MM.1S (cell line): ENCODE measurements around the gene CUBN.

ENCODE experiments used
- DNase-seq: peaks from one replicate; pipeline ENCODE4 v3.0.0-alpha.2; 2015
- H2AFZ ChIP-seq: fragments of 300-600 bp; sonication (generic); 2 replicates; pipeline ENCODE4 v1.6.0; 2016; ENCODE audit warnings: antibody characterized with exemption, low read length
- H3F3A ChIP-seq: fragments of 300-600 bp; sonication (generic); 2 replicates; pipeline ENCODE4 v1.6.1; 2016; ENCODE audit warnings: mild to moderate bottlenecking, antibody characterized with exemption, low read length, moderate library complexity, mixed read lengths; ENCODE audit not compliant: insufficient read depth
- H3K27ac ChIP-seq: fragments of 300-600 bp; sonication (generic); 2 replicates; pipeline ENCODE4 v1.5.1; 2016; ENCODE audit warnings: mild to moderate bottlenecking, low read length
- H3K27me3 ChIP-seq: fragments of 300-600 bp; sonication (generic); replicated peaks from 2 replicates; pipeline ENCODE4 v1.6.0; 2016; ENCODE audit warnings: low read length; ENCODE audit not compliant: insufficient read depth
- H3K36me3 ChIP-seq: fragments of 300-600 bp; sonication (generic); replicated peaks from 2 replicates; pipeline ENCODE4 v1.6.1; 2016; ENCODE audit warnings: mild to moderate bottlenecking, low read length, mixed read lengths; ENCODE audit not compliant: insufficient read depth
- H3K4me1 ChIP-seq: fragments of 300-600 bp; sonication (generic); 2 replicates; pipeline ENCODE4 v1.6.1; 2016; ENCODE audit warnings: low read length, mixed read lengths
- H3K4me2 ChIP-seq: fragments of 300-600 bp; sonication (generic); 2 replicates; pipeline ENCODE4 v1.6.0; 2016; ENCODE audit warnings: low read depth, low read length
- H3K4me3 ChIP-seq: fragments of 300-600 bp; sonication (generic); 2 replicates; pipeline ENCODE4 v1.5.1; 2016; ENCODE audit warnings: low read length, mixed read lengths
- H3K79me2 ChIP-seq: fragments of 300-600 bp; sonication (generic); 2 replicates; pipeline ENCODE4 v1.6.1; 2016; ENCODE audit warnings: mixed run types, low read length, mixed read lengths
- H3K9ac ChIP-seq: fragments of 300-600 bp; sonication (generic); 2 replicates; pipeline ENCODE4 v1.6.1; 2016; ENCODE audit warnings: low read length, mixed read lengths
- H3K9me2 ChIP-seq: fragments of 300-600 bp; sonication (generic); replicated peaks from 2 replicates; pipeline ENCODE4 v1.6.1; 2016; ENCODE audit warnings: mild to moderate bottlenecking, low read length, mixed read lengths; ENCODE audit not compliant: insufficient read depth
- H3K9me3 ChIP-seq: fragments of 300-600 bp; sonication (generic); replicated peaks from 2 replicates; pipeline ENCODE4 v1.6.1; 2016; ENCODE audit warnings: mild to moderate bottlenecking, low read length, mixed read lengths; ENCODE audit not compliant: insufficient read depth
- H4K20me1 ChIP-seq: fragments of 300-600 bp; sonication (generic); 2 replicates; pipeline ENCODE4 v1.6.1; 2016; ENCODE audit warnings: mild to moderate bottlenecking, low read length, moderate library complexity, mixed read lengths; ENCODE audit not compliant: insufficient read depth
- EZH2 ChIP-seq: fragments of 300-600 bp; sonication (generic); optimal IDR thresholded peaks from 2 replicates; pipeline ENCODE3; 2017; ENCODE audit warnings: low read depth, mild to moderate bottlenecking, antibody characterized with exemption, low read length, mixed read lengths
- EZH2phosphoT487 ChIP-seq: fragments of 300-600 bp; sonication (generic); IDR thresholded peaks from 2 replicates; pipeline ENCODE4 v1.6.1; 2018; ENCODE audit warnings: antibody characterized with exemption, low read length
- TF ChIP-seq, protein P1 (sequence below): fragments of 300-600 bp; sonication (generic); IDR thresholded peaks from 2 replicates; pipeline ENCODE4 v1.5.1; 2016; ENCODE audit warnings: antibody characterized with exemption, low read length, mixed read lengths

CUBN gene

DNA sequence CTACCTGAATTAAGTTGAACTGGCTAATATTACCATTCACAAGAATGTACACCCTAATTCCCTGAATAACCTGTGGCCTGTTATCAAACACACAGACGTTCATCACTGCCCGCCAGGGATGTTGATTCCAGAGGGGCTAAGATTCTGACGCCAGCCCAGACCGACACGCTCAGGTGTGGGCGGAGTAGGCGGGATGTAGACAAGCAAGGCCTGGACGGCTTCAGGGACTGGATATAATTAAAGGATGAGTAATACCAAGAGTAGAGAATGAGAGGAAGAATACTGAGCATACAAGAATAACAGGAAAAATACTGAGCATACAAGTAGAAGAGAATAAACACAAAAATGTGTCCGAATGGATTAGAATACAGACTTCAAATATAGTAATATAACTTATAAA is 29.0 kb downstream of the CUBN start:
- no peaks in the 10 kb centered on the region for H3K9me2 ChIP-seq

GRCh38 chr10:17098012-17098411 is 31.6 kb downstream of the CUBN start:
- H3K9me3 ChIP-seq: no peaks in the 10 kb centered on the region; the same call in 1 of the 2 replicates
- no peaks in the 10 kb centered on the region for H3K36me3 ChIP-seq
- no peaks in the 10 kb centered on the region for H3K27me3 ChIP-seq
- no peak overlapping the region for H3K4me2 ChIP-seq
- no peaks in the 10 kb centered on the region for H3K79me2 ChIP-seq
- TF ChIP-seq EZH2phosphoT487 (no peak), EZH2 (no peak)
- TF ChIP-seq, protein P1, sequence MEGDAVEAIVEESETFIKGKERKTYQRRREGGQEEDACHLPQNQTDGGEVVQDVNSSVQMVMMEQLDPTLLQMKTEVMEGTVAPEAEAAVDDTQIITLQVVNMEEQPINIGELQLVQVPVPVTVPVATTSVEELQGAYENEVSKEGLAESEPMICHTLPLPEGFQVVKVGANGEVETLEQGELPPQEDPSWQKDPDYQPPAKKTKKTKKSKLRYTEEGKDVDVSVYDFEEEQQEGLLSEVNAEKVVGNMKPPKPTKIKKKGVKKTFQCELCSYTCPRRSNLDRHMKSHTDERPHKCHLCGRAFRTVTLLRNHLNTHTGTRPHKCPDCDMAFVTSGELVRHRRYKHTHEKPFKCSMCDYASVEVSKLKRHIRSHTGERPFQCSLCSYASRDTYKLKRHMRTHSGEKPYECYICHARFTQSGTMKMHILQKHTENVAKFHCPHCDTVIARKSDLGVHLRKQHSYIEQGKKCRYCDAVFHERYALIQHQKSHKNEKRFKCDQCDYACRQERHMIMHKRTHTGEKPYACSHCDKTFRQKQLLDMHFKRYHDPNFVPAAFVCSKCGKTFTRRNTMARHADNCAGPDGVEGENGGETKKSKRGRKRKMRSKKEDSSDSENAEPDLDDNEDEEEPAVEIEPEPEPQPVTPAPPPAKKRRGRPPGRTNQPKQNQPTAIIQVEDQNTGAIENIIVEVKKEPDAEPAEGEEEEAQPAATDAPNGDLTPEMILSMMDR: no peak
- H3K9me2 ChIP-seq: no peaks in the 10 kb centered on the region
- H2AFZ ChIP-seq: 0 out of 2 replicates have a peak overlapping the region, but pooled peaks have one; percentile 11
- H3K4me1 ChIP-seq: no peaks in the 10 kb centered on the region
- no peaks in the 10 kb centered on the region for H3F3A ChIP-seq
- no peak for DNase-seq
- H4K20me1 ChIP-seq: no peaks in the 10 kb centered on the region
- no peak overlapping the region for H3K4me3 ChIP-seq
- no peak overlapping the region for H3K9ac ChIP-seq
- H3K27ac ChIP-seq: no peak overlapping the region

More for the DNA sequence above, 29.0 kb downstream of the CUBN start:
- no peaks in the 10 kb centered on the region for H3K9me3 ChIP-seq
- H3K27ac ChIP-seq: no peak overlapping the region
- no peak overlapping the region for H3K4me2 ChIP-seq
- TF ChIP-seq, protein P1: no peak
- TF ChIP-seq EZH2phosphoT487 (no peak), EZH2 (no peak)
- H3K4me1 ChIP-seq: no peaks in the 10 kb centered on the region
- no peak overlapping the region for H3K4me3 ChIP-seq
- no peaks in the 10 kb centered on the region for H3K27me3 ChIP-seq
- H3K36me3 ChIP-seq: no peaks in the 10 kb centered on the region
- no peaks in the 10 kb centered on the region for H4K20me1 ChIP-seq
- no peak overlapping the region for H3K9ac ChIP-seq
- no peaks in the 10 kb centered on the region for H3F3A ChIP-seq
- no peaks in the 10 kb centered on the region for H3K79me2 ChIP-seq
- DNase-seq: no peak
- H2AFZ ChIP-seq: no peak overlapping the region

DNA sequence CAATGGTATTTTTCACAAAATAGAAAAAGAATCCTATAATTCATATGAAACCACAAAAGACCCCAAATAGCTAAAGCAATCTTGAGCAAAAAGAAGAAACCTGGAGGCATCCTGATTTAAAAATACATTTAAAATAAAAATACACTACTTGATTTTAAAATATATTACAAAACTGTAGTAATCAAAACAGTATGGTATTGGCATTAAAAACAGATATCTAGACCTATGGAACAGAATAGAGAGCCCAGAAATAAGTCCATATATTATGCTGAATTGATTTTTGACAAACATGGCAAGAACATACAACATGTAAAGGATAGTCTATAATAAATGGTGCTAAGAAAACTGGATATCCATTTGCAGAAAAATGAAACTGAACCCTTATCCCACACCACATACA is 34.8 kb downstream of the CUBN start:
- Histone ChIP-seq H3K79me2 (no peaks in the 10 kb centered on the region), H3F3A (no peaks in the 10 kb centered on the region), H3K9ac (no peak overlapping the region), H3K9me3 (no peaks in the 10 kb centered on the region; the same call in 1 of the 2 replicates), H2AFZ (no peak overlapping the region), H3K27me3 (no peaks in the 10 kb centered on the region), H3K9me2 (no peaks in the 10 kb centered on the region), H4K20me1 (no peaks in the 10 kb centered on the region), H3K4me3 (no peak overlapping the region), H3K4me2 (no peak overlapping the region), H3K4me1 (no peaks in the 10 kb centered on the region), H3K27ac (no peak overlapping the region), H3K36me3 (no peaks in the 10 kb centered on the region)
- no peak for DNase-seq
- TF ChIP-seq EZH2phosphoT487 (no peak), EZH2 (no peak)
- TF ChIP-seq, protein P1: no peak
